RWPE1 (cell line): Measurements from ENCODE around the gene CYB561D2.

Experiments used
- CTCF ChIA-PET: fragments of 350-600 bp; sonication (Branson Sonifier 250); formaldehyde crosslinking; extraction: SDS; loops from one replicate; lab custom pipeline; 2021; lab: Yijun Ruan, JAX
- POLR2A ChIA-PET: fragments of 400-600 bp; formaldehyde crosslinking; extraction: SDS; loops from one replicate; lab custom pipeline; 2020; ENCODE audit warnings: antibody characterized with exemption; ENCODE audit not compliant: low non-redundant PET; lab: Yijun Ruan, JAX
- DNase-seq: peaks from one replicate; pipeline ENCODE4 v3.0.0; 2012; ENCODE audit warnings: low spot score
- H3K27ac ChIP-seq: fragments of 450-650 bp; 2 replicates; pipeline ENCODE4 v1.5.1; 2017
- TF ChIP-seq, protein P1 (sequence below): fragments of 450-650 bp; conservative IDR thresholded peaks from 2 replicates; pipeline ENCODE4 v1.5.1; 2017; ENCODE audit warnings: low read depth, mild to moderate bottlenecking

CYB561D2 gene

DNA sequence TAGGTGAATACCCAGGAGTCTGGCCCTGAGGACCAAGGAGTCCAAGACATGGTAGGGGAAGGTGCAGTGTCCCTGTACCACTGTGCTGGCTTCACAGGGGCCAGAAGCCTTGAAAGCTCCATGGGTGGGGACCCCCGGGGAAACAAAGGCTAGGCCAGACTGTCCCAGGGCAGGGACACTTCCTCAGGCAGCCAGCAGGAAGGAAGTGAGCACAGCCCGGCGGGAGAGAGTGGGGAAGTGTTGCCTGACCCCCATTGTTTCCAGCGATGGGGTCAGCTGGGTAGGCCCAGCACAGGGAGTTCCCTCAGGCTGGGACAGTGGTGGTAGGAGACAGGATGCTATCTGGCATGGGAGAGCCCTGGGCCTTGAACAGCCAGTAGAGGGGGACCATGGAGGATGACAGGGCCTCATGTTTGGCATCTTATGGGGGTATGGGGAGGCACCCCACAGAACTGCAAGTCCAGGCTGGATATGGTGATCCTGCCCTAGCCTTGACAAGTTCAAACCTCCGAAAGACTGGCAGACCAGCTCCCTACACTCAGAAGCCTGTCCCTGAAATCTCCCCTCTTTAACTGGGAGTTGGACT is 27.0 kb upstream of the CYB561D2 start:
- H3K27ac ChIP-seq, result peak overlapping the region; percentile 97
- CTCF ChIA-PET, result interaction anchor here (0.6 to 1.1 kb wide), 4 partner anchors 18 to 31 kb away, joined by 3 to 5 read pairs (median 4); partner anchors contain the start of gene IFRD2
- TF ChIP-seq, protein P1, sequence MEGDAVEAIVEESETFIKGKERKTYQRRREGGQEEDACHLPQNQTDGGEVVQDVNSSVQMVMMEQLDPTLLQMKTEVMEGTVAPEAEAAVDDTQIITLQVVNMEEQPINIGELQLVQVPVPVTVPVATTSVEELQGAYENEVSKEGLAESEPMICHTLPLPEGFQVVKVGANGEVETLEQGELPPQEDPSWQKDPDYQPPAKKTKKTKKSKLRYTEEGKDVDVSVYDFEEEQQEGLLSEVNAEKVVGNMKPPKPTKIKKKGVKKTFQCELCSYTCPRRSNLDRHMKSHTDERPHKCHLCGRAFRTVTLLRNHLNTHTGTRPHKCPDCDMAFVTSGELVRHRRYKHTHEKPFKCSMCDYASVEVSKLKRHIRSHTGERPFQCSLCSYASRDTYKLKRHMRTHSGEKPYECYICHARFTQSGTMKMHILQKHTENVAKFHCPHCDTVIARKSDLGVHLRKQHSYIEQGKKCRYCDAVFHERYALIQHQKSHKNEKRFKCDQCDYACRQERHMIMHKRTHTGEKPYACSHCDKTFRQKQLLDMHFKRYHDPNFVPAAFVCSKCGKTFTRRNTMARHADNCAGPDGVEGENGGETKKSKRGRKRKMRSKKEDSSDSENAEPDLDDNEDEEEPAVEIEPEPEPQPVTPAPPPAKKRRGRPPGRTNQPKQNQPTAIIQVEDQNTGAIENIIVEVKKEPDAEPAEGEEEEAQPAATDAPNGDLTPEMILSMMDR, result no peak
- POLR2A ChIA-PET, result interaction anchor here (0.6 kb wide), 2 partner anchors 9 to 24 kb away, joined by 3 to 5 read pairs; partner anchors contain the start of genes HYAL3 and NAA80
- DNase-seq, result no peak

GRCh38 chr3:50324351-50325112 is 26.1 kb upstream of the CYB561D2 start:
- POLR2A ChIA-PET, result interaction anchor here (0.6 kb wide), 2 partner anchors 9 to 25 kb away, joined by 3 to 5 read pairs; partner anchors contain the start of genes HYAL3 and NAA80
- H3K27ac ChIP-seq, result peak overlapping the region; percentile 97

DNA sequence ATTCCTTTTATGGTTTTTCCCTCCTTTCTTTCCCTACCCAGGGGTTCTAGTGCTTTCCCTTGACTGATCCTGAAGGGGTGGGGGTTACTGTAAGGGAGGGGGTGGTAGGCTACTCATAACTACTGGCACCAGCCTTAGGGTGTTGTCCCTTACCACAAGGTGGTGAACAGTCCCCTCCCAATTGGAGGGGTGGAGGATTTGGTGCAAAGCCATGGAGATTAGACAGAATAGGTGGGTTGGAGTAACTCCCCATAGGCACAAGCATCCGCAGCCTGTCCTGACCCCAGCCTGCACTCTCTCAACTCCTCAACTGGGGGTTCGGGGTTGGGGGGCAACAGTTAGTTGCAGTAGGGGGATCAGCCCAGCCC is 25.6 kb upstream of the CYB561D2 start:
- ChIA-PET POLR2A (no interaction called here), CTCF (interaction anchor here (0.6 to 0.7 kb wide), 3 partner anchors 25 to 595 kb away, joined by 3 to 6 read pairs (median 3); partner anchors contain the start of gene NPRL2)
- peak overlapping the region; percentile 88 for H3K27ac ChIP-seq
- TF ChIP-seq, protein P1, result no peak
- DNase-seq, result no peak

More at GRCh38 chr3:50324351-50325112, 26.1 kb upstream of the CYB561D2 start:
- peak; percentile 49 for DNase-seq
- CTCF ChIA-PET, result interaction anchor here (0.6 to 1.1 kb wide), 8 partner anchors 17 to 594 kb away, joined by 3 to 6 read pairs (median 3); partner anchors contain the start of genes IFRD2 and NPRL2
- TF ChIP-seq, protein P1, result peak; percentile 86

- TF ChIP-seq, protein P1, result no peak
- ChIA-PET POLR2A (interaction anchor here (0.6 kb wide), 1 partner anchor 32 kb away, joined by 3 read pairs; no protein-coding TSS in a partner anchor), CTCF (no interaction called here)
- DNase-seq, result no peak
- peak overlapping the region; percentile 88 for H3K27ac ChIP-seq
These were observed 25.0 kb upstream of the CYB561D2 start for GRCh38 chr3:50325497-50326181.

- TF ChIP-seq, protein P1, result no peak
- peak overlapping the region; percentile 88 for H3K27ac ChIP-seq
- ChIA-PET POLR2A (interaction anchor here (0.6 kb wide), 1 partner anchor 32 kb away, joined by 3 read pairs; no protein-coding TSS in a partner anchor), CTCF (no interaction called here)
- no peak for DNase-seq
These were observed 24.5 kb upstream of the CYB561D2 start for GRCh38 chr3:50326182-50326541.

GRCh38 chr3:50327129-50327528 is 23.5 kb upstream of the CYB561D2 start:
- CTCF ChIA-PET, result no interaction called here

More at GRCh38 chr3:50327129-50327528, 23.5 kb upstream of the CYB561D2 start:
- no peak for DNase-seq
- TF ChIP-seq, protein P1, result no peak
- POLR2A ChIA-PET, result no interaction called here
- H3K27ac ChIP-seq, result peak overlapping the region; percentile 88
